HFFc6 (cell line): ENCODE data around the gene FAM234B. TPM values are rescaled to one million over a fixed set of nuclear protein-coding genes. Genes with fewer than 3 reads are reported as not detected.
A peak's percentile ranks its signal among the peaks of the same experiment; 100 is the strongest.

ENCODE experiments used
- DNase-seq: peaks from one replicate; pipeline ENCODE4 v3.0.0-alpha.2; 2018
- H3K27ac Mint-ChIP-seq: 2 replicates; pipeline ENCODE4 v1.8.0; 2020; ENCODE audit warnings: mild to moderate bottlenecking, mixed read lengths
- H3K27me3 Mint-ChIP-seq: 2 replicates; pipeline ENCODE4 v1.8.0; 2021; ENCODE audit warnings: mild to moderate bottlenecking, moderate library complexity, mixed read lengths; ENCODE audit not compliant: insufficient read depth
- H3K36me3 Mint-ChIP-seq: 2 replicates; pipeline ENCODE4 v1.8.0; 2021; ENCODE audit warnings: low read depth, mixed read lengths
- H3K4me1 Mint-ChIP-seq: 2 replicates; pipeline ENCODE4 v1.8.0; 2020; ENCODE audit warnings: low read depth, mixed read lengths
- H3K4me3 Mint-ChIP-seq: 2 replicates; pipeline ENCODE4 v1.8.0; 2020; ENCODE audit warnings: mild to moderate bottlenecking, moderate library complexity, mixed read lengths
- H3K9me3 Mint-ChIP-seq: 2 replicates; pipeline ENCODE4 v1.8.0; 2020; ENCODE audit warnings: mild to moderate bottlenecking, mixed read lengths
- total RNA-seq, 6 experiments: library from RNA; stranded (reverse); fragmentation: NEBNext Ultra II Directional; extraction: Animal tissue kit (Norgen Biotek cat#: 25700); gene quantifications; 2 replicates in 1 of 6; 3 replicates in 5 of 6; pipeline ENCODE4 v1.2.3, GENCODE V29; 2021
- TF ChIP-seq, protein P1 (sequence below): fragments of 200-600 bp; sonication (generic); IDR thresholded peaks from 2 replicates; pipeline ENCODE4 v1.5.0; 2021; ENCODE audit warnings: antibody characterized with exemption, mild to moderate bottlenecking

The FAM234B gene
- total RNA-seq, 6 experiments from 2014 or later: 3.0 to 4.6 (median 3.7) TPM

DNA sequence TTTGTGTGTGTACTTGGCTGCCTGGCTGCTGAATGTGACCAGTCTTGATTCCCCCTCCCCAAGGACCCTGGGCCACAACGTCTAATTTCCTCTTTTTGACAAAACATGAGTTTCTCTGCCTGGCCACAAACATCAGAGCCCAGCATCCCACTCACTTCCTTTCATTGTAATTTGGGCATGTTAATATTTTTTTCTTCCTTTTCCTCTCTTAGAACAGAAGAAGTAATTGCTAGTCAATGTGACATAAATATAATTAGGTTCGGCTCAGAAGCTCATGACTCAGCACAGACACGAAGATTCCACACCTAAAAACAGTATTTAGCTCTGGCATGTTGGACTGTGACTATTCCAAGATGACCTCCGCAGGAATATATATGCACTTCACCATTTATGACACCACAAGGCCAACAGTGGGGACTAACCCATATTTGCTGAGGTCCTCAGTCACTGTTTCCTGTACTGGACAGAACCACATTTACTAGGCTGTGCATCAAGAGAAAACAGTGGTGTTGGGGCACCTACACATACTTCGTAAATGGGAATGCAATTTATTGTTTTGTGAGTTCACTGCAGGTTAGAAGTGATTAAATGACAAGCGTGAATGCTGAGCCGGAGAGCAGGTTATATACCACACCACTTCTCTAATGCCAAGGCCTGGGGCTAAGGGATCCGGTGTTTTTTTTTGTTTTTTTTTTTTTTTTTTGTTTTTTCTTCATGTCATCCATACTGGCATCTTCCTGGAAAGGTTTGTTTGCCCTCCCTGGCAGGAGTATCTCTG is 55.1 kb downstream of the FAM234B start:
- peak; percentile 30 for DNase-seq
- Mint-ChIP-seq H3K36me3 (no peaks in the 10 kb centered on the region), H3K4me3 (peak overlapping the region; percentile 70), H3K27ac (peak overlapping the region; percentile 99), H3K4me1 (peaks cover 92% of the 10 kb centered on the region), H3K27me3 (peaks cover 3% of the 10 kb centered on the region; the same call in 1 of the 2 replicates), H3K9me3 (no peaks in the 10 kb centered on the region)
- TF ChIP-seq, protein P1, sequence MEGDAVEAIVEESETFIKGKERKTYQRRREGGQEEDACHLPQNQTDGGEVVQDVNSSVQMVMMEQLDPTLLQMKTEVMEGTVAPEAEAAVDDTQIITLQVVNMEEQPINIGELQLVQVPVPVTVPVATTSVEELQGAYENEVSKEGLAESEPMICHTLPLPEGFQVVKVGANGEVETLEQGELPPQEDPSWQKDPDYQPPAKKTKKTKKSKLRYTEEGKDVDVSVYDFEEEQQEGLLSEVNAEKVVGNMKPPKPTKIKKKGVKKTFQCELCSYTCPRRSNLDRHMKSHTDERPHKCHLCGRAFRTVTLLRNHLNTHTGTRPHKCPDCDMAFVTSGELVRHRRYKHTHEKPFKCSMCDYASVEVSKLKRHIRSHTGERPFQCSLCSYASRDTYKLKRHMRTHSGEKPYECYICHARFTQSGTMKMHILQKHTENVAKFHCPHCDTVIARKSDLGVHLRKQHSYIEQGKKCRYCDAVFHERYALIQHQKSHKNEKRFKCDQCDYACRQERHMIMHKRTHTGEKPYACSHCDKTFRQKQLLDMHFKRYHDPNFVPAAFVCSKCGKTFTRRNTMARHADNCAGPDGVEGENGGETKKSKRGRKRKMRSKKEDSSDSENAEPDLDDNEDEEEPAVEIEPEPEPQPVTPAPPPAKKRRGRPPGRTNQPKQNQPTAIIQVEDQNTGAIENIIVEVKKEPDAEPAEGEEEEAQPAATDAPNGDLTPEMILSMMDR: no peak

DNA sequence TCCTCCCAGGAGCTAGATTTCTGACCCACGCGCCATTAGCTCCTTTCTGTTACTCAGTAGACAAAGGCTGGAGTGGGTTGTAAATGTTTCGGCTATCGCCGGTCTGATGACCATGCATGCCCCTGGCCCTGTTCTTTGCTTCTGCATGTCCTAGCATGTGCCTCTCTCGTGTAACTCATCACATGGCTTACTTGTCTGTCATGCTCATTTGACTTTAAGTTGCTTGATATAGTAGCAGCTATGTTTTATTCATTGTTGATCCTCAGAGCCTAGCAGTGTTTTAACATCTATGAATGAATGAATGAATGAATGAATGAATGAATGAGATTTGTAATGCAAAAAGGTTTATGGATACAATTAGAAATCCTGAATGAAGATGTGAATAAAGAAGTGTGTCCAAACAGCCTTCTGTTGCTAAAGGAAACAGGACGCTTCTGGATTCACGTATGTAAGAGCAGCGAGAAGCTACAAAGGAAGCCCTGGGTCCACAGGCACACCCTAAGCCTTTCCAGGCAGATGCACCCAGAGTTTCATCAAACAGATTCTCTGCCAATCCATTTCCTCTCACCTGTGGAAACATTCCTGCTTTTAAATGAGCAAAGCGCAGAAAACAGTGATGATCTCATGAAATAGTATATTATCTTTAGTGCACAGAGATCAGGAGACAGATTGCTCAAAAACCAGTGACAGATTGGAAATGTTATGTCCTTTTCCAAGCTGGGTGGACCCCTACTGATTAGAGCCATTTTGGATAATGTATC is 55.8 kb downstream of the FAM234B start:
- DNase-seq: no peak
- TF ChIP-seq, protein P1: no peak
- H3K9me3 Mint-ChIP-seq: no peaks in the 10 kb centered on the region
- H3K4me1 Mint-ChIP-seq: peaks cover 85% of the 10 kb centered on the region
- H3K27me3 Mint-ChIP-seq: peaks cover 3% of the 10 kb centered on the region; the same call in 1 of the 2 replicates
- peak overlapping the region; percentile 99 for H3K27ac Mint-ChIP-seq
- no peaks in the 10 kb centered on the region for H3K36me3 Mint-ChIP-seq
- H3K4me3 Mint-ChIP-seq: peak overlapping the region; percentile 85

DNA sequence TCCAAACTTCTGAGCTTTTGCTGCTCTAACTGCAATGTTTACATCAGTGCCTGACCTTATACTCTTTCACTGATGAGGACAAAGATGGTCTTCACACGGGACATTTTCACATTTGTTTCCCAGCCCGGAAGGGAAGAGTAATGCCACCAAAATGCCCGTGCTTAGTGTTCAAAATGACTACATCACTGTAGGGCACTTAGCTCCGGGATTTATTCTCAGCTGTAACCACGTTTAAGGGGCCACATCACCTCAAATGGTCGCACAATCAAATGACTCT is 56.4 kb downstream of the FAM234B start:
- DNase-seq: no peak
- Mint-ChIP-seq H3K27ac (peak overlapping the region; percentile 99), H3K36me3 (no peaks in the 10 kb centered on the region), H3K27me3 (peaks cover 3% of the 10 kb centered on the region; the same call in 1 of the 2 replicates), H3K4me3 (peak overlapping the region; percentile 85), H3K9me3 (no peaks in the 10 kb centered on the region), H3K4me1 (peaks cover 79% of the 10 kb centered on the region)
- TF ChIP-seq, protein P1: no peak

DNA sequence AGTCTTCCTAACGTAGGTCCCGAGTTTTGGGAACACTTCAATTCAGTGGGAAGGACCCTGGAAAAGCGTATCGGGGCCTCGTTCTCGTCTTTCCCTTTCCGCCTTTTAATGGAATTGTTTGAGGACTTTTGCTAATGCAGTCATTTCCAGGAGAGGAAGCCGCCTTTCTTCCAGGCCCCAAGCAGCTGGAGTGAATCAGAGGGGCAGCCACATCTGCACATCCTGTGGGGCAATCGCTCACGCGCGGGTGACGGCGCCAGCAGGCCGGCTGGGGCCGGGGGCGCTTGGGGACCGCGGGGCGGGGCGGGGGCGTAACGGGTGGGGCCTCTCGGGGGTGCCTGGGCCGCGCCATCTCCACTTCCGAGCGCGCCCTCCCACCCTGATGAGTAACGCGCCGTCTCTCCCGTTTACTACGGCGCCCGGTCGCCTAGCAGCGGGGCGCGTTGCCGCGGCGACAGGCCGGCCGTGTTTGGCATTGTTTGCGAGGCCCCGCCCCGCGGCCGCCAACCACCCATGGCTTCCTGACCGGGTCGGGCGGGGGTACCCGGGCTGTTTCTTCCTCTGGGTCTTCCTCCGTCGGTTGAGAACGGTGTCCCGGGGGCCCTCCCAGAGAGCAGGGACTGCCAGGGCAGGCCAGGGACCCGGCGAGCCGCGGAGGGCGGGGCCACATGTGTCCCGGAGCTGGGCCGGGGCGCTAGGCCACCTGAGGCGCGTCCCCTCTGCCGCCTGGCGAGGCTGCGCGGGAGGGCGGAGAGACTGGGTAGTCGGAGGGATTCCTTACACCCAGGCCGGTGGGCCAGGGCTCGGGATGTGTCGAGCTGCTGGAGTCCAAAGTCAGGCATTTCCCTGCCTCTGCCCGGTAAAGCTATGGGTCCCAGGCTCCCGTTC is 56.9 kb downstream of the FAM234B start:
- Mint-ChIP-seq H3K4me3 (peak overlapping the region; percentile 85), H3K9me3 (no peaks in the 10 kb centered on the region), H3K36me3 (no peaks in the 10 kb centered on the region), H3K27ac (peak overlapping the region; percentile 99), H3K4me1 (peaks cover 74% of the 10 kb centered on the region), H3K27me3 (peaks cover 3% of the 10 kb centered on the region; the same call in 1 of the 2 replicates)
- TF ChIP-seq, protein P1: 0 out of 2 replicates have a peak, but pooled peaks have one; percentile 8
- DNase-seq: peak; percentile 93

DNA sequence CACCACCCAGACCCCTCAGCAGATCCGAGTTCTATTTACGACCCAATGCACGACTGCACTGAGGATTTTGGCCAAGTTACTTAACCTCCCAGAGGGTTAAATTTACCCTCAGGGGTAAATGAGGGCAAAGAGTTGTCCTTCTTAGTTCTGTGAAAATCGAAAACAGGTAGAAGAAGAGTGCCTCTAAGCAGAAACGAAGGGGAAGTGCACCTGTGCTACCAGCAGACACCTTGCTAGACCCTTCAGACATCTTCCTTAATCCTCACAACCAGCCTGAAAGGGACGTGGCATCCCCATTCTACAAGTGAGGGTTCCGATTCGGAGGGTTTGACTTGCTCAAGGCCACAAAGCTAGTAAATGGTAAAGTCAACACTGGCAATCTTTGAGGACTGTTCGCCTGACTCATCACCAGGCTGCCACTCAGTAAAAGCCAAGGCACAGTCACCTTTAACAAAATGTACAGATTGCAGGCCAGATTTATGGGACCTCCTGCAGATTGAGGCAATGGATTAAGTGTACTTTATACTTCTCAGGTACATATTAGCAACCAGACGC is 57.7 kb downstream of the FAM234B start:
- Mint-ChIP-seq H3K27ac (peak overlapping the region; percentile 99), H3K4me3 (peak overlapping the region; percentile 66), H3K4me1 (peaks cover 66% of the 10 kb centered on the region), H3K36me3 (no peaks in the 10 kb centered on the region), H3K27me3 (peaks cover 3% of the 10 kb centered on the region; the same call in 1 of the 2 replicates), H3K9me3 (no peaks in the 10 kb centered on the region)
- TF ChIP-seq, protein P1: no peak
- peak; percentile 69 for DNase-seq
